Activated CD8-positive, alpha-beta memory T cell treated with anti-CD3 and anti-CD28 coated beads, Interleukin-2, amount 50 U/mL, for 1 hour (primary cell): ENCODE data around the gene EYA2.
"Not testable (repeated sequence)": the region's sequence is repeated elsewhere in the genome, so short reads cannot be mapped to it uniquely, and the experiment has no call there.

Experiments used
- DNase-seq: peaks from one replicate; pipeline ENCODE4 v3.0.0-alpha.2; 2020; ENCODE audit errors: extremely low read depth

The EYA2 gene

DNA sequence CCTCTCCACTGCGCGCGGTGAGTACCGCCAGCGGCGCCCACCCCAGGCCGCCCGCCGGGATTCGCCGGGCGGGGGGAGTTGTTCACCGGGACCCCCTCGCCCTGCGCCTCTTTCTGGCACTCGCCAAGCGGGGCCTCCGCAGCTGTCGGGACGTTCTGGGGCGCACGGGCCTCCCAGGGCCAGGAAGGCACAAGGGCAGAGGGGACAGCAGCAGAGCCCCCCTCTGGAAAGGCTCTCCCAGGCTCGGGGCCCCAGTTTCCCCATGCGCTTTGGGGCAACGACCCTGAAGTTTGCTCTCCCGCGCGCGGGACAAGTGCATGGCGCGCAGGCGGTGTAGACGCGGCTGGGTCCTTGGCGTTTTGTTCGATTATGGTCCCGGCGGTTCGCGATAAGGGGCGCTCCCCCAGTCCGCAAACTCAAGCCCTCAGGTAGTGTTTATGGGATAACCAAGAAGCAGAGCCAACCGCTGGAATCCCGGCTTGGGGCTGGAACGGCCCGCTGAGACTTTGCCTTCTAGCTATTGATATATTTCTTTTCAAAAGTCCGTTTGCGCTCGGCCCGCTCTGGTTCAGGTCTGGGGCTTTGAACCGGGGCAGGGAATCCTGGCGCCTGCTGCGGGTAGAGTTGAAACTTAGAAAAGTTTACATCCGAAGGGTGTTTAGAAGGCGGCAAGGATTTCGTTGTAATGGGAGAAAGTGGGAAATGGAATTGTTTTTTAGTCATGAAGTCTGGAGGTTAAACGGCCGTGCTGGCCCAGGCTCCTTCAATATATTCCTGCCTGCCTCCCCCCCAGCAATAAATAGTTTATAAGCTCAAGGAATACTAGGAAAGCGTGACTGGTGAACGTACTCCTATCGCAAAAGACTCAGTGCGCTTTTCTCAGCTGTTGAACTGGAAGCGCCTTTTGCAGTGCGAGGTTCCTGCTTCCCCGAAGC is 595 bp downstream of the EYA2 start:
- DNase-seq, result no peak

GRCh38 chr20:46895906-46896242 is 1.2 kb downstream of the EYA2 start:
- no peak for DNase-seq

- DNase-seq, result no peak
Observed at GRCh38 chr20:46897328-46897880, 2.8 kb downstream of the EYA2 start.

DNA sequence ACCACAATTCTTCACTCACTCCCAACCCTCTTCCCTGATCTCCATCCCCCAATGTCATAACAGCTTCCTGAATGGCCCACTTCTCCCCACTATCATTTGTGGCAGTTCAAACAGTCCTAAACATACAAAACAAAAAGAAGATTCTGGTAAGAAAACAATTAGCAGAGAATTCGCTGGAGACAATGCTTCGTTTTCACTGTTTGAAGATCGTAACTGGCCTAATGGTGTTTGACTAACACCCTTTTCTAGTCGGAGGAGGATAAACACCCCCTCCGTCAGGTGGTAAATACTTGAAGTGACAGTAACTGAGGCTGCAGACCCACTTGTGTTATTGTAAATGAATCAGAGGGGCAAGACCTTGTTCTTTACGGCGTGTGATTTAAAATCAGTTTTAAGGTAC is 3.8 kb downstream of the EYA2 start:
- no peak for DNase-seq

GRCh38 chr20:46899621-46900020 is 5.0 kb downstream of the EYA2 start:
- DNase-seq, result no peak

DNA sequence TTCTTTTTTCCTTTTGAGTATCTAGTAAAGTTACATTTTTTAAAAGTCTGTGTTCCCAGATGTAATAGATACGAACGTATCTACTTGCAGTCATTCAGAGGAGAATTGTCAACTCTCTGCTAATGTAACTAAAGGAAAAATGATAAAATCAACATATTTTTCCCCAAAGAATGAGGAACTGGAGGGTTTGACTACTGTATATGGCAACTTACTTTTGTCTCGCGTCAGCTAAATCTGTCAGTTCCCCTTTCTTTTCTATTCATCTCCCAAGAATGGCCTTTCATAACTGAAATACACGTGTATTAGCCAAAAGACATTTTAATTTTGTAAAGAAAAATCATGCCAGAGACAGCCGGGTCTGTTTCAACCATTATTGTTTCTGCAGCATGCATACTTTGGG is 5.4 kb downstream of the EYA2 start:
- no peak for DNase-seq

DNA sequence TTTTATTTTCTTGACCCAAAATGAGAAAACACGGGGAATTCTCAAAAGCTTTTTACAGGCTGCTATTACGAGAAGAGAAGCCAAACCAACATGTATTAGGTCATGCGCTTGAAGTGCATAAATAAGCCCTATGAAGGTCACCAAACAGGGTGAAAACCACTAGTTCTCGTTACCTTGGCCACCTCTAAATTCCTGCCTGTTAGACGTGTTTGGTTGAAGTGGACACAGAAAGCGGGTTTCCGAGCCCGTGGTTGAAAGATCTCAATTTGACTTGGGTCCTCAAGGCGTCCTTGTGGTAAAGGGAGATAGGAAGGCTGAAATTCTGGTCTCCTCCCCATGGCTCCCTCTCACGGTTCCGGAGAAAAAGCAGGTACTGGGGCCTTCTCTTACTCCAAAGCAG is 6.2 kb downstream of the EYA2 start:
- DNase-seq, result no peak

- DNase-seq, result no peak
Observed at GRCh38 chr20:46901638-46902037, 7.0 kb downstream of the EYA2 start.

DNA sequence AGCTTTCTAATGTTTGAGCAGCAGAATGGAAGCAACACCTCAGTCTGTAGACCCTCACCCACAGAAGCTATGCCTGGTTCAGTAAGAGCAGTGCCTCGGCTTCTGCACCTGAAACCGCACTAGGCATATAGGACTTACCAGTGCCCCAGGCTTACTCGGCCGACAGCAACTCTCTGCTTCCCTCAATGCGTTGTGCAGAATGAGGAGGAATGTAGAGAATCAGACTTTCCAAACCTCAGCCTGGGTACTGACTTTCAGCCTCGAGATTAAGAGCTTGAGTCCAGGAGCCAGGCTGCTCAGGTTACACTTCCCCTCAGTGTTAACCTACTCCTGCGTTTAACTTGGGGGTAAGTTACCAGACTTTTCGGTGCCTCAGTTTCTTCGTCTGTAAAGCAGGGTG is 8.6 kb downstream of the EYA2 start:
- DNase-seq, result no peak

DNA sequence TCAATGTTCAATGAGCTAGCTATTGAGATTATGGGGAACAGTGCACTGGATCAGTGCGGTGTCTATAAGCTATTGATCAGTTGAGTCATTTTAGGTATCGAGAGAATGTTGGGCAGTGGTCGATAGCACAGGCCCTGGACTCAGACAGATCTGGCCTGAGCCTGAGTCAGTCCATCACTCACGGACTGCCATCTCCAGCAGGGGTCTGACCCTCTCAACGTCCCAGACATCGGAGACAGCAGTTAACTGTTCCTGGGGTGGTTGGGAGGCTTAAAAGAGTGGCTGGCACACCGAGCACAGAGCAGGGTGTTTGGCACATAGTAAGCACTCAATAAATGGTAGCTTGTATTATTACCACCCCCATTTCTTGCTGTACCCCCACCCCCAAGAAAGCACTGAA is 9.3 kb downstream of the EYA2 start:
- DNase-seq, result no peak

DNA sequence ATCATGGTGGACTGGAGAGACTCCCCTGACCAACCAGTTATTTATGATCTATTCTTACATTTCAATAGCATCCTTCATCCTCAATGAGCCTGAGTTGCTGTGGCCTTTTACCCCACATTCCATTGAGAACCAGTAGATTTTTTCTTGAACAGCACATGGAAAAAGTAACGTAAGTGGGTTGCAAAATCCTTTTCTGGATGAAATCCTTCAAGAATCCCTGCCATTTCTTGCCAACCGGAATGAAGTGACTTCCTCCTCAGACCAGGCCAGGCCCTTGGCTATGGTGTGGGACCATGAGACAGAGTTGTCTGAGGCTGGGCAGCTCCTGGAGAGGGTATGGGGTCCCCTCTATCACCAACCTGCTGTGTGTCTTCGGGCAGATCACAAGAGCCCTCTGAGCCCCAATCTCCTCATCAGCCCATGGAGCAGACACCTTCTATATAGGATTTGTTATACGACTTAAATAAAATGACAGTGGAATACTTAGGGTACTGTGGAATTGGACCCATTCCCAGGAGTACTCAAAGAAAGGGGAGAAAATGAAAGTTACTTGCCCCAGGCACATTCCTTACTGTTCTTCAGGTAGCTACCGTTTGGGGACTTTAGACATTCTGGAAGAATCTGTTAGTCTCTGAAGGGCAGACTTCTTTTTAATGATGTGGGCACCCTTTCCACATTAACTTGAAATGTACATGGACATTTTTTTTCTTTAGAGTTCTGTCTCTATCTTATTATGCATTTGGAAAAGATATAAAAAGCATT is 10.9 kb downstream of the EYA2 start:
- DNase-seq, result no peak

DNA sequence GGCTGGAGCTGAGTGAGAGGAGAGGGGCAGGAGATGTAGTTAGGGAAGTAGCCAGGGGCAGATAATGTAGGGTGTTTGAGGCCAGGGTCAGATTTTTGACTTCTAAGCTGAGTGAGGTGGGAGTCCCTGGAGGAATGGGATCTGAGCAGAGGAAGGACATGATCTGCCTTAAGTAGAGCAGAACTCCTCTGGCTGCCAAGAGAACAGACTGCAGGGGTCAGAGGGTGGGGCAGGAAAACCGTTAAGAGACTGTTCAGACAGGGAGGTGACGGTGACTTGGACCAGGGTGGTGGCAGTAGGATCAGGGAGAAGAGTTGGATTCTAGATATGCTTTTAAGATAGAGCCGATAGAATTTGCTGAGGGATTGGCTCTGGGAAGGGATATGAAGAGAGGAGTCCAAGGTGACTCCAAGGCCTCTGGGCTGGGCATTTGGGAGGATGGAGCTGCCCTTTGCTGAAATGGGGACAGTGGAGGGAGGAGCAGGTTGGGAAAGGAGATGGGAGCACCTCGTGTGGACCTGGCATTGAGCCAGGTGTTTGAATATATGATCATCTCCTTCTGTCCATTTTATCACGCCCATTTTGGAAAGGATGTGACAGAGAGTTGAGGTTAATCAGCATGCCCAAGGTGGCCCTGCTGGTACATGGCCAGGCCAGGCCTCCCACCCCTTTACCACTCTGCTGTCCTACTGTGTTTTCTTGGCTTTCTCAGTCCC is 18.8 kb downstream of the EYA2 start:
- DNase-seq, result no peak

- no peak for DNase-seq
Observed at GRCh38 chr20:46914789-46915379, 20.2 kb downstream of the EYA2 start.

DNA sequence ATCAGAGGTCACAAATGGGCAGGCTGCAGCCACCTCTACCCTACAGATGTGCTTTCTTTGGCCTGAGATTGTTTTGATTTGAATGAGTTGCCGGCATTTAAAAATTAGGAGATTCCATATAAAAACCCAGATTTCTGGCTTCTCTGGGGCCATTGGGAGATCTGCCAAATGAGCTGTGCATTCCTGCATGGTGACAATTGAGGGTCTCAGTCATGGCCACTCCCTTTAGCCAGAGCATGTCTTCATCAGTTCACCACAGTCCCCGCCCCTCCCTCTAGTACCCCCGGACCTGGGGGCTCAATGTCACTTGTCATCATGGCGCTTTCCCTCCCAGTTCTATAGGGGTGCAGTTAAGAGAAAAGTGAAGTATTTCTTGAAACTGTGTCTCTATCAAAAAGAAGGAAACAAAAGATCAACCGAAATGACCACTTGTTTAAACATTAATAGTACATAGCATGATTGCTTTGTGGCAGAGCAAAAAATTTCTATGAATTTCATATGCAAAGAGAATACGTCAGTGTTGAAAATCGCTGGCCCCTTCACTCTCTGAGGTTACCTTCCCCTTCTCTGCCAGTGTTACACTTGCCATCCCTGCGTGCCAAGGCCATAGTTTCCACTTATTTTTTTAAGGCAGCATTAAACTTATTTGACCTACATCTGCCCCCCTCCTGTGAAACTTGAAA is 21.1 kb downstream of the EYA2 start:
- DNase-seq, result no peak

- no peak for DNase-seq
Observed at GRCh38 chr20:46916258-46916603, 21.6 kb downstream of the EYA2 start.

DNA sequence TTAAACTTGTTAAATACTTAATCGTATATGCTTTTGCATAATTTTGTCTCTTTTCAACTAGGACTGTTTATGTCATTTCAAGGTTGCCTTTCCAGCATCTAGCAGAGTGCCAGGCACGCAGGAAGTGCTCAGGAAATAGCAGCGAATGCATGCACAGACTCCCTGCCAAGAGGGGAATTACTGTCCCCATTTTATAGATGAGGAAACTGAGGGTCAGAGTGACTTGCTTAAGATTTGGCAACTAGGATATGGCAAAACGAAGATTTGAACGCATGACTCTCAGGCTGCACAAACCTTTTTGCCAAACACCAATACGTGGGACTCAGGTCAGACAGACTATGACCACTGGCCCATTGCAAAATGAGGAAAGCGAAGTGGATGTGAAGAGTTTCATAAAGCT is 22.5 kb downstream of the EYA2 start:
- no peak for DNase-seq

DNA sequence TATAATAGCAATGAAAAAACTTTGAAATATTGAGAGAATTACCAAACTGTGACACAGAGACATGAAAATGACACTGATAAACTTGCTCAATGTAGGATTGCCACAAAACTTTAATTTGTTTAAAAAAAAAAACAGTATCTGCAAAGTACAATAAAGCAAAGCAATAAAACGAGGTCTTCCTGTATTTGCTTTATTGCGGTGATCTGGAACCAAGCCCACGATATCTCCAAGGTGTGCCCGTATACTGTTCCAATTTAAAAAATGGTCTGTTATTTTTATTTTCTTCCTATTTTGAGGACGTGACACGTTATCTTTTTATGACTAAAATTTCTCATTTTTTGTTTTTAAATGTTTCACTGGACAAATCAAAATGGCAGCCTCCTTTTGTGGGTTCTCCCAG is 25.5 kb downstream of the EYA2 start:
- DNase-seq, result no peak

- DNase-seq, result not testable (repeated sequence)
Observed at GRCh38 chr20:46922841-46923240, 28.2 kb downstream of the EYA2 start.

DNA sequence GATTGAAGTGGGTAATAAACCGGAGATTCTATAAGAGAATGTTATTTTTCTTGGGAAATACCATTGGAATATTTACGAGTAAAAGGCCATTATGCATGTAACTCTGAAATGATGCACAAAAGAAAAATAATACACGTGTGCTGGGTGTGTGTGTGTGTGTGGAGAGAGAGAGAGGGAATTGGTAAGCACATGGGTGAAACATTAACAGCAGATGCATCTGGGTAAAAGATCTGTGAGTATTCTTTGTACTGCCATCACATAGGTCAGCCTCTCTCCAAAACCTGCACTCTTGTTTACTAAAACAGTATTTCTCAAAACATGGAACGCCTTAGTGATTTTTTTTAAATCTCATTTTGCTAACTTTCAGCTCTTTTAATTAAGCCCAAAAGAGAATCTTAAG is 28.9 kb downstream of the EYA2 start:
- DNase-seq, result no peak

GRCh38 chr20:46928580-46929132 is 34.0 kb downstream of the EYA2 start:
- DNase-seq, result no peak

DNA sequence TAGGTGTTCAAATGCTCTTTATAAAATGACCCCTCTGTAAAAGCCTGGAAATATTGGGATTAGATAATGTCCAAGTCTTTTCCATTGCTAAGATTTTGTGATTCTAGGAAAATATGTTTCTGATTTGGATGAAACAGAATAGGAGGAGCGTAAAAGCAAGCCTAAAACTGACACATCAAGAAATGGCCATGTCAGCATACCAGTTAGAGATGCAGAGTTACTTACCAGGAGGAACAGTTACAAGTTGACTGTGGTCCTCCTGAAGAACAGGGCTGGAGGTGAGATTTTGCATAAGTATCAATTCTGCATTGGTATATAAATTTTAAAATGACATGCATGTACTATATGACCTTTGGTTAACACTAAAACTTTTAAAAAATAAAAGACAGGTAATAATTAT is 35.3 kb downstream of the EYA2 start:
- no peak for DNase-seq
